ENCODE results near the gene GPR15LG. TPM values are rescaled to one million over a fixed set of nuclear protein-coding genes. Genes with fewer than 3 reads are reported as not detected.

The GPR15LG gene
- total RNA-seq, 4 donors from 2014 or later = not detected

DNA sequence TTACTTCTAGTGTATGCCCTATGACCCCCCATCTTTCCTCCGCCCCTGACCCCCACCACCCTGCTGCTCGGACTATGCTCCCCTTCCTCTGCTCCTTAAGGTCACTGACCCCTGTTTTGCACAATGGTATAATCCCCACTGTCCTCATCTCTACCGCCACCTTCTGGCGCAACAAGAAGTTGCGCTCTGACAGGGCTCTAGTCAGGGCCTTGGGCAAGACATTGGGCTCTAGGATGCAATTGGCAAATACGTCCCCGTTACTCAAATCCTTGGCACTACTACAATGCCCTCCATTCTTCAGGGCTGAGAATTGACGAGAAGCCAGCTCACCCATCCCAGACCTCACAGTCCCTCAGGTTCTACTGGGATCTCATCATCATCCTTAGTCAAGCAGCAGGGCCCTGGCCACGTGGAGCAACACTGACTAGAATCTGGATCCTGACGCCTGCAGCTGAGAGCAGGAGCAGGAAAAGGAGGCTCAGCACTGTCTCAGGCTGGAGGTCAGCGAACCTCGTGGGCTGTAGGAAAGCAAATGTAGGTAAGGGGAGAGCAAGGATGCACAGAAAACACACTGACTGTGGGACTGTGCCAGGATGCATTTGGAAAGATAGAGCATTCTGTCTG is 41.1 kb downstream of the GPR15LG start:
- TF ChIP-seq, protein P1, sequence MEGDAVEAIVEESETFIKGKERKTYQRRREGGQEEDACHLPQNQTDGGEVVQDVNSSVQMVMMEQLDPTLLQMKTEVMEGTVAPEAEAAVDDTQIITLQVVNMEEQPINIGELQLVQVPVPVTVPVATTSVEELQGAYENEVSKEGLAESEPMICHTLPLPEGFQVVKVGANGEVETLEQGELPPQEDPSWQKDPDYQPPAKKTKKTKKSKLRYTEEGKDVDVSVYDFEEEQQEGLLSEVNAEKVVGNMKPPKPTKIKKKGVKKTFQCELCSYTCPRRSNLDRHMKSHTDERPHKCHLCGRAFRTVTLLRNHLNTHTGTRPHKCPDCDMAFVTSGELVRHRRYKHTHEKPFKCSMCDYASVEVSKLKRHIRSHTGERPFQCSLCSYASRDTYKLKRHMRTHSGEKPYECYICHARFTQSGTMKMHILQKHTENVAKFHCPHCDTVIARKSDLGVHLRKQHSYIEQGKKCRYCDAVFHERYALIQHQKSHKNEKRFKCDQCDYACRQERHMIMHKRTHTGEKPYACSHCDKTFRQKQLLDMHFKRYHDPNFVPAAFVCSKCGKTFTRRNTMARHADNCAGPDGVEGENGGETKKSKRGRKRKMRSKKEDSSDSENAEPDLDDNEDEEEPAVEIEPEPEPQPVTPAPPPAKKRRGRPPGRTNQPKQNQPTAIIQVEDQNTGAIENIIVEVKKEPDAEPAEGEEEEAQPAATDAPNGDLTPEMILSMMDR (IDR thresholded peaks at IDR 0.05; ENCODE audit: low read depth) = no peak

DNA sequence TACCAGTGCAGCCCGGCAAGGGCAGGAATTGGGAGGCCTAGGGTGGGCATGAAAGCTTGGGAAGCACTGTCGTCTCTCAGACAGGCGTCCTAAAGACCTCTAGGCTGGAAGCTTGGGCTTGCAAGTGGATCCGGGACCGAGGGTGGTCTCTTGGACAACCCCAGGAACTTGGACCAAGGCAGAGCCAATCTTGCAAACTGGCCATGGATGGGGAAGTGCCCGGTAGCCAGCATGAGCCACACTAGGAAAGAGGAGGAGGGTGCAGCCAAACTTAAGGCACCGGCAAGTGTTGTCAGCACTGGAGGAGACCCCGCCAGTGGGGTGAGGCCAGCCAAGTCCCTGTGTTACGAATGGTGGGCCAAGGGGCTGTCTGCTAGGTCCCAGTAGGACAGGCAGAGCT is 43.2 kb downstream of the GPR15LG start:
- TF ChIP-seq, protein P1 (IDR thresholded peaks at IDR 0.05; ENCODE audit: low read depth) = no peak

DNA sequence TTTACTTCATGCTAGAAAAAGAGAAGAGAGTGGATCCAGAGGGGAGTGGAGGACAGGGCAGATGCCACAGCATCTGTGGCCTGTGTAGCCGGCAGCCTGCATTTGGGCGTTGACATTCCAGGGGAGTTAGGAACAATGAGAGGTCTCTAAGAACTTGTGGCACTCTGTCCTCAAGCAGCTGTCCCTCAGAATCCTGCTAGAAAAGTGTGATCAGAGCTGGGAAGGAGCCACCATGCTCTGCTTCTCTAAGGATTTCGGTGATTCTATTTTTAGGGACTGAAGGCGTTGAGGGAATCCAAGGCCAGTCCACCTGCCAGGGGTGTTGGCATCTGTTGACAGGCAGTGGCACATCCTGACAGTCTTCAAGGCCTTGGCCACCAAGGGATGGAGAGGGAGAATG is 44.1 kb downstream of the GPR15LG start:
- TF ChIP-seq, protein P1 (IDR thresholded peaks at IDR 0.05; ENCODE audit: low read depth) = no peak

DNA sequence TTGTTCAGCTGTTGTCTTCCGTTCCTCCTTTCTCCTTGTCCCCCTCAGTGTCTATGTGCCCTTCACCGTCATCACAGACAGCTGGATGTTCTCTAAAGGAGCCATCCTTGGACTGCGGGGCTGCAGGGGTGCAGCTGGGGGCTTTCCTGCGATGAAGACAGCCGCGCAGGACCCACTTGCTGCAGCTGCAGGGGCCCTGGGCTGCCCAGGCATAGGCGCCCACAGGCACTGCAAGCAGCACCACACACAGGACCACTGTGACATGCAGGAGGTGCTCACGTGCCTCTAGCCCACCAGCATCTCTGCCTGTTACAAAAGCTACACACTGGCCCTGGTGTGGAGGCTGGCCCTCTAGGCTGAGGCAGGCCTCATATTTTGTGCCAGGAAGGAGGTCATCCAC is 48.3 kb downstream of the GPR15LG start:
- TF ChIP-seq, protein P1 (IDR thresholded peaks at IDR 0.05; ENCODE audit: low read depth) = no peak

DNA sequence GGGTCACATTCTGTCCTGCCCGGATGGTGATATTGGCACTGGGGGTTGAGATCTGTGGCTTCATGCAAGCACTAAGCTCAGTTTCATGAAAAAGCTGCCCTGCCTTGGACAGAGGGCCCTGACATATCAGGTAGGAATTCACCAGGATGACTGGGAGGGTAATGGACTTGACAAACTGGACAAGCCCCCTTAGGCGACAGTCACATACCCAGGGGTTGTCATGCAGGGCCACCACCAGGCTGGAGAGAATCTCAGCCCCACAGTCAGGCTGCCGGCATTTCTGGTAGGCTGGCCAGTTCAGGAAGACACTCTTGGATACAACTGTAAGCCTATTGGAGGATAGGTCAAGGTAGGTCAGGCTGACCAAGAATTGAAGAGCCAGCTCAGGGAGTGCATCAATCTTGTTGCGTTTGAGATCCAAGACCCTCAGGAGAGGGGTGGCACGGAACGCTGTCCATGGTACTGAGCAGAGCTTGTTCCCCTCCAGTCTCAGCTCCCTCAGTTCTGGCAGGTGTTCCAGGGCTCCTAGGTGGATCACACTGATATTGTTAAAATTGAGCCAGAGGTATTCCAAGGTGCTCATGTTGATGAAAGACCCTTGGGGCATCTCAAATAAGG is 50.9 kb downstream of the GPR15LG start:
- TF ChIP-seq, protein P1 (IDR thresholded peaks at IDR 0.05; ENCODE audit: low read depth) = no peak

DNA sequence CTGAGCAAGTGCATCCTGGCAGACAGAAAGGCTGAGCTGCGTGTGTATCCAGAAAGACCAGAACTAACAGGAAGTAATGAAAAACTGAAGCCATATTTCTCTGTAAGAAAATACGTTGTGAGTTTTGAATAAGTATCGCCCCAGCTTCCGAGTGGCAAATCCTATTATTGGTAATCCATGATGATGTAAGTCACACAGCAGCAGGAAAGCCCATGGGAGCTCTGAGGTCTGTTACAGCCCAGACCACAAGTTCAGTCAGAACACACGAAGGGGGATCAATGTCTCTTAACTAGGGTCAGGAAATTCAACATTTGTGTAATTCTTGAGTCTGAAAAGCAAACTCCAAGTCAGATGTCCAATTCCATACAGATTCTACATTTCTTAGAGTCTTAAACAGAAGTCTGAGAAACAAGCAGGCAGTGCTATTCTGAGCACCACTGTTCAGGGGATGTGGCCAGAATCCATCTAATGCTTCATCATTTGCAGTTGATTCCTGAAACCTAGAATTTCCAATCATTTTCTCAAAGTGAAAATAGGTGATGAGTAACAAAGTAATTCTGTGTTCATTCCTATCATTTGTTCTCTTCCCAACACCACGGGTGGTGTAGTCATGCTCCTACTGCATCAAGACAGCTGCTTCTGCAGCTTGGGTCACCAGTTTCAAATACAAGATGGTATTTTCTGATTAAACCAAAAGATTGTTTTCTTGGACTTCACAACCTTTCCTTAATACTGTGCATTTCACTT is 52.0 kb downstream of the GPR15LG start, which contains the start of gene LRIT2:
LRIT2 (minus strand) TSS at position 118 of the 747 bp plus-strand sequence; CDS start at position 94, 24 bp downstream.
- TF ChIP-seq, protein P1 (IDR thresholded peaks at IDR 0.05; ENCODE audit: low read depth) = no peak

DNA sequence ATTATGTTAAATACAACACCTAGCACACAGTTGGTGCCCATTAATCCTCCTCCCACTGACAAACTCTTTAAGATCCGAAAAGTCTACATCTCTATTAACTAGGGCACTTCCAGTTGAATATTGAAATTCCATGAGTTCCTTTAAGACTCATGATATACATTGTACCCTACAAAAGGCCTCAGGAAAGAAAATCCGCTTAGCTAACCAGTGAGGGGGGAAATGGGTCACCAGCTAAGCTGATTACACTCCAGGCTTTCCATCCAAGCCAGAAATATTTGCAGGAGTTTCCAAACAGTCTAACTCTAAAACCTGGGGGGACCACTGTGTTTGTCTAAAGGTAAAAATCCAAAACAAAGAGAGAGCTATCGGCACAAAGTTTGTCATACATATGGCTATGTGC is 53.0 kb downstream of the GPR15LG start:
- TF ChIP-seq, protein P1 (IDR thresholded peaks at IDR 0.05; ENCODE audit: low read depth) = no peak

Data from subcutaneous adipose tissue (tissue), 4 donors.